SK-N-SH (cell line): Measurements from ENCODE around the gene CKB. TPM values are rescaled to one million over a fixed set of nuclear protein-coding genes. Genes with fewer than 3 reads are reported as not detected.

ENCODE experiments used
- CTCF ChIA-PET: fragments of 300-600, 350-600 bp; formaldehyde crosslinking; extraction: SDS; loops from one replicate; lab custom pipeline; 2021; lab: Yijun Ruan, JAX
- POLR2A ChIA-PET: fragments of 350-600 bp; sonication (Branson Sonifier 250); formaldehyde crosslinking; extraction: SDS; loops from one replicate; lab custom pipeline; 2020; ENCODE audit warnings: antibody characterized with exemption, inconsistent platforms; lab: Yijun Ruan, JAX
- DNase-seq: peaks from one replicate; pipeline ENCODE4 v3.0.0; 2012
- H2AFZ ChIP-seq: fragments of 200-600 bp; sonication (generic); 2 replicates; pipeline ENCODE4 v1.8.1; 2016; ENCODE audit warnings: antibody characterized with exemption, mild to moderate bottlenecking, low read depth
- H3F3A ChIP-seq: fragments of 200-600 bp; sonication (generic); replicated peaks from 2 replicates; pipeline ENCODE3; 2016; ENCODE audit warnings: antibody characterized with exemption, mild to moderate bottlenecking; ENCODE audit not compliant: insufficient read depth
- H3K27ac ChIP-seq, 2 experiments: fragments of 200-500 bp in 1 of 2; fragments of 200-600 bp in 1 of 2; sonication (Bioruptor generic) in 1 of 2; sonication (generic), shearing (Covaris generic) in 1 of 2; 2 replicates each; pipeline versions ENCODE4 v1.5.1 to v1.6.1; 2014 to 2016; ENCODE audit warnings: low read depth in 2 of 2, inconsistent platforms in 1 of 2, low read length in 1 of 2, mild to moderate bottlenecking in 1 of 2, mixed read lengths in 1 of 2
- H3K27me3 ChIP-seq: fragments of 200-600 bp; sonication (generic), shearing (Covaris generic); 2 replicates; pipeline ENCODE4 v1.6.1; 2016; ENCODE audit warnings: mixed run types; ENCODE audit not compliant: insufficient read depth
- H3K36me3 ChIP-seq, 2 experiments: fragments of 200-500 bp in 1 of 2; fragments of 200-600 bp in 1 of 2; sonication (Bioruptor generic) in 1 of 2; sonication (generic) in 1 of 2; replicated peaks in 1 of 2; 2 replicates each; pipeline versions ENCODE3 to v1.5.1; 2014 to 2016; ENCODE audit warnings: low read length in 1 of 2, mild to moderate bottlenecking in 1 of 2; ENCODE audit not compliant: insufficient read depth in 2 of 2, control insufficient read depth in 1 of 2
- H3K4me1 ChIP-seq, 2 experiments: fragments of 200-500 bp in 1 of 2; fragments of 200-600 bp in 1 of 2; sonication (Bioruptor generic) in 1 of 2; sonication (generic), shearing (Covaris generic) in 1 of 2; 2 replicates each; pipeline versions ENCODE4 v1.5.1 to v1.6.1; 2014 to 2016; ENCODE audit warnings: low read depth in 1 of 2, low read length in 1 of 2, mixed run types in 1 of 2; ENCODE audit not compliant: insufficient read depth in 2 of 2, control insufficient read depth in 1 of 2
- H3K4me2 ChIP-seq: fragments of 200-600 bp; sonication (generic), shearing (Covaris generic); 2 replicates; pipeline ENCODE4 v1.6.1; 2017; ENCODE audit warnings: mixed run types
- H3K4me3 ChIP-seq, 2 experiments: fragments of 200-500 bp in 1 of 2; fragments of 200-600 bp in 1 of 2; sonication (Bioruptor generic) in 1 of 2; sonication (generic), shearing (Covaris generic) in 1 of 2; 2 replicates each; pipeline versions ENCODE4 v1.5.1 to v1.8.1; 2014 to 2016; ENCODE audit warnings: low read depth in 2 of 2, inconsistent platforms in 1 of 2, low read length in 1 of 2, mild to moderate bottlenecking in 1 of 2, mixed read lengths in 1 of 2, moderate library complexity in 1 of 2
- H3K79me2 ChIP-seq: fragments of 200-600 bp; sonication (generic); 2 replicates; pipeline ENCODE4 v1.8.1; 2017; ENCODE audit warnings: mild to moderate bottlenecking; ENCODE audit not compliant: insufficient read depth
- H3K9ac ChIP-seq: fragments of 200-600 bp; sonication (generic); 2 replicates; pipeline ENCODE4 v1.6.1; 2017; ENCODE audit warnings: mixed run types
- H3K9me2 ChIP-seq: fragments of 200-600 bp; sonication (generic); 2 replicates; pipeline ENCODE4 v1.6.1; 2017; ENCODE audit warnings: mixed run types
- H3K9me3 ChIP-seq: fragments of 200-600 bp; sonication (generic); 2 replicates; pipeline ENCODE4 v1.6.1; 2017; ENCODE audit warnings: mixed run types, mild to moderate bottlenecking, moderate library complexity
- H4K20me1 ChIP-seq: fragments of 200-600 bp; sonication (generic); 2 replicates; pipeline ENCODE4 v1.6.1; 2017; ENCODE audit warnings: mild to moderate bottlenecking, mixed run types; ENCODE audit not compliant: insufficient read depth
- FOSL2 ChIP-seq: IDR thresholded peaks from 2 replicates; pipeline ENCODE4 v1.4.0; 2012; ENCODE audit warnings: low read depth, mild to moderate bottlenecking, moderate library complexity, borderline replicate concordance
- FOXJ3 ChIP-seq: sonication (generic); formaldehyde crosslinking; IDR thresholded peaks from 2 replicates; pipeline ENCODE4 v1.5.1; 2020; ENCODE audit warnings: mild to moderate bottlenecking, missing genetic modification reagents
- FOXM1 ChIP-seq: IDR thresholded peaks from 2 replicates; pipeline ENCODE4 v1.4.0; 2012; ENCODE audit warnings: low read depth, mild to moderate bottlenecking
- IRF3 ChIP-seq: fragments of 150-350 bp; IDR thresholded peaks from 2 replicates; pipeline ENCODE4 v1.6.1; 2016; ENCODE audit warnings: mild to moderate bottlenecking, low read depth, low read length
- JUND ChIP-seq: IDR thresholded peaks from 2 replicates; pipeline ENCODE4 v1.4.0; 2012
- MEF2A ChIP-seq: IDR thresholded peaks from 2 replicates; pipeline ENCODE4 v1.4.0; 2012; ENCODE audit warnings: low read depth, borderline replicate concordance
- PBX3 ChIP-seq: IDR thresholded peaks from 2 replicates; pipeline ENCODE4; 2012
- SIN3A ChIP-seq: IDR thresholded peaks from 2 replicates; pipeline ENCODE4 v1.6.1; 2012; ENCODE audit warnings: low read depth, mild to moderate bottlenecking, low read length, moderate library complexity, borderline replicate concordance
- YY1 ChIP-seq: IDR thresholded peaks from 2 replicates; pipeline ENCODE4 v1.4.0; 2012; ENCODE audit warnings: low read depth, mild to moderate bottlenecking
- ZBTB33 ChIP-seq: IDR thresholded peaks from 2 replicates; pipeline ENCODE4 v1.4.0; 2012; ENCODE audit warnings: low read depth, borderline replicate concordance
- WGBS: methylation state at CpG from one replicate; pipeline ENCODE4 v1.1.6; 2017; ENCODE audit warnings: low lambda C conversion rate; 5-methylcytosine and 5-hydroxymethylcytosine counted together
- polyA plus RNA-seq, 3 experiments: library from polyadenylated mRNA; depleted of rRNA; stranded (reverse); fragments of >200 nt; gene quantifications; 2 replicates each; pipeline ENCODE4 v1.2.3, GENCODE V29; 2012

The CKB gene
- polyA plus RNA-seq, 1 of the 3 experiments (the other 2 are of a cell fraction): 53.0 TPM

- no peak for TF ChIP-seq SIN3A
- TF ChIP-seq JUND: no peak
- no peak for TF ChIP-seq FOXM1
- TF ChIP-seq YY1: no peak
- TF ChIP-seq IRF3: no peak
- TF ChIP-seq, all 33 proteins: peak for 0
Measured at GRCh38 chr14:103543140-103543539, 20.5 kb upstream of the CKB start (continued).

GRCh38 chr14:103542605-103543088, 20.0 kb upstream of the CKB start:
- Histone ChIP-seq H3K36me3 (no peaks in the 10 kb centered on the region), H3F3A (peaks cover 13% of the 10 kb centered on the region), H3K4me1 (peaks cover 16 to 47% of the 10 kb centered on the region in 2 experiments; a peak in 3 of 4 replicates), H3K27ac (no peak overlapping the region; a peak in 1 of 4 replicates), H3K4me3 (no peak overlapping the region), H3K79me2 (no peaks in the 10 kb centered on the region), H3K4me2 (no peak overlapping the region), H3K27me3 (no peaks in the 10 kb centered on the region), H3K9me3 (no peaks in the 10 kb centered on the region), H4K20me1 (peaks cover 16% of the 10 kb centered on the region), H3K9me2 (no peaks in the 10 kb centered on the region), H3K9ac (no peak overlapping the region), H2AFZ (no peak overlapping the region)
- CTCF ChIA-PET: interaction anchor here (1.2 to 6.5 kb wide), 5 partner anchors 13 to 152 kb away, joined by 3 to 72 read pairs (median 6); partner anchors contain the start of gene CKB
- WGBS: 71% methylated on average over 12 of the region's 18 CpGs
- POLR2A ChIA-PET: interaction anchor here (1.2 to 3.9 kb wide), 3 partner anchors 11 to 20 kb away, joined by 4 to 19 read pairs (median 6); partner anchors contain the start of genes CKB and TRMT61A
- no peak for TF ChIP-seq MEF2A
- peak; percentile 67 for DNase-seq

- H3F3A ChIP-seq: peaks cover 13% of the 10 kb centered on the region
- no peaks in the 10 kb centered on the region for H3K79me2 ChIP-seq
- H3K9me2 ChIP-seq: no peaks in the 10 kb centered on the region
- ChIA-PET POLR2A (interaction anchor here (3.9 kb wide), 1 partner anchor 20 kb away, joined by 19 read pairs; the partner anchor contains the start of gene CKB), CTCF (interaction anchor here (1.7 to 6.5 kb wide), 3 partner anchors 15 to 42 kb away, joined by 6 to 72 read pairs (median 15); partner anchors contain the start of gene CKB)
- no peaks in the 10 kb centered on the region for H3K9me3 ChIP-seq
- TF ChIP-seq FOXJ3 (CRISPR knock-in tag) (no peak), ZBTB33 (no peak), PBX3 (no peak), FOSL2 (no peak)
- no peaks in the 10 kb centered on the region for H3K27me3 ChIP-seq
- peaks cover 16 to 47% of the 10 kb centered on the region in 2 experiments; a peak in 3 of 4 replicates for H3K4me1 ChIP-seq
- 89% methylated on average over 17 of the region's 33 CpGs for WGBS
- H3K4me3 ChIP-seq: no peak overlapping the region
- no peaks in the 10 kb centered on the region for H3K36me3 ChIP-seq
- H3K27ac ChIP-seq: peak overlapping the region in 1 of 2 experiments; percentile 85; a peak in 3 of 4 replicates
- peaks cover 10% of the 10 kb centered on the region for H4K20me1 ChIP-seq
- H2AFZ ChIP-seq: no peak overlapping the region
- H3K9ac ChIP-seq: peak overlapping the region; percentile 60; the same call in 1 of the 2 replicates
- peak overlapping the region; percentile 78; the same call in 1 of the 2 replicates for H3K4me2 ChIP-seq
- no peak for DNase-seq
Measured at GRCh38 chr14:103541709-103542604, 19.3 kb upstream of the CKB start.
